Uterus (tissue), 2 donors: Measurements from ENCODE around the gene MAD1L1.

Source experiments
- POLR2A ChIP-seq, 2 donors: fragments of 450-650 bp; IDR thresholded peaks; one replicate each; pipeline ENCODE4 v1.6.1; 2016; ENCODE audit warnings: antibody characterized with exemption in 2 of 2, mild to moderate bottlenecking in 1 of 2, moderate library complexity in 1 of 2
- TF ChIP-seq, protein P1 (sequence below), 4 experiments: fragments of 200-600 bp in 2 of 4; fragments of 450-650 bp in 2 of 4; sonication (generic) in 2 of 4; IDR thresholded peaks; one replicate each; pipeline ENCODE4 v1.5.1; 2016 to 2019; ENCODE audit warnings: antibody characterized with exemption in 4 of 4, mild to moderate bottlenecking in 2 of 4, moderate library complexity in 1 of 4

DNA sequence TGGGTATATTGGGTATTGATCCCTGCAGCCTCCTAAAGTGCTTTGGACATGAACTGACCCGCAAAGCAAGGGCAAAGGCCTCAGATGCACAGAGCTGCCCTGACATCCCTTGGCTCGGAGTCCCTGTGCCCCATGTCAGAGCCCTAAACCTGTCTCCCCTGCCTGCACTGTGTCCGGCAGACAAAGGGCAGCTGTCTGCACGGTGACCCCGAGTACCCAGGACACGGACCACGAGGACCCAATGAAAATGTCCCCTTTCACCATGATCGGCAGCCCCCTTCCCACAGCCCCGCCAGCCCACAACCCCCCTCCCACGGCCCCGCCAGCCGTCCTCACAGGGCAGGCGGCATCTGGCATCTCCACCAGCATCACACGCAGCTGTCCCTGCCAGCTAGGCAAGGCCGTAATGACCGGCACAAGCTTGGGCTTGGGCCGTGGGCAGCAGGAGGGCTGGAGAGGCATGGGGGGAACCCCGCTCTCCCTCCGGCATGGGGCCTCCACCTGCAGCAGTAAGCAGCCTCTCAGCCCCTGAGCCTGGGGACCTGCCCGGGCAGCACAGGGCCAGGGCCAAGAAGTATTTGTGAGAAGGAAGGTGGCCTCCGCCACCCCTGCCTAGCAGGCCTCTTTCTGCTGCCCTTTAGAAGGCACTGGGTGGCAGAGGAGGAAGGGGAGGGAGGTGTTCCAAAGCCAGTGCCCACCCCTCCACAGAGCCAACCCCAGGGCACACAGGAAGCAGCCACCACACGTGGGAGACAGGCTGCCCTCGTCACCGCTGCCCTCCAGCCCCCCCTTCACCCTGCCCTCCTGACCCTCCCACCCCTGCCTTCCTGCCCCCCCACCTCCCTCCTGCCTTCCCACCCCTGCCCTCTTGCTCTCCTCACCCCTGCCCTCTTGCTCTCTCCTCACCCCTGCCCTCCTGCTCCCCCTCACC is 19.4 kb upstream of the MAD1L1 start:
- TF ChIP-seq, protein P1, sequence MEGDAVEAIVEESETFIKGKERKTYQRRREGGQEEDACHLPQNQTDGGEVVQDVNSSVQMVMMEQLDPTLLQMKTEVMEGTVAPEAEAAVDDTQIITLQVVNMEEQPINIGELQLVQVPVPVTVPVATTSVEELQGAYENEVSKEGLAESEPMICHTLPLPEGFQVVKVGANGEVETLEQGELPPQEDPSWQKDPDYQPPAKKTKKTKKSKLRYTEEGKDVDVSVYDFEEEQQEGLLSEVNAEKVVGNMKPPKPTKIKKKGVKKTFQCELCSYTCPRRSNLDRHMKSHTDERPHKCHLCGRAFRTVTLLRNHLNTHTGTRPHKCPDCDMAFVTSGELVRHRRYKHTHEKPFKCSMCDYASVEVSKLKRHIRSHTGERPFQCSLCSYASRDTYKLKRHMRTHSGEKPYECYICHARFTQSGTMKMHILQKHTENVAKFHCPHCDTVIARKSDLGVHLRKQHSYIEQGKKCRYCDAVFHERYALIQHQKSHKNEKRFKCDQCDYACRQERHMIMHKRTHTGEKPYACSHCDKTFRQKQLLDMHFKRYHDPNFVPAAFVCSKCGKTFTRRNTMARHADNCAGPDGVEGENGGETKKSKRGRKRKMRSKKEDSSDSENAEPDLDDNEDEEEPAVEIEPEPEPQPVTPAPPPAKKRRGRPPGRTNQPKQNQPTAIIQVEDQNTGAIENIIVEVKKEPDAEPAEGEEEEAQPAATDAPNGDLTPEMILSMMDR (IDR thresholded peaks at IDR 0.05) = no peak
- no peak for TF ChIP-seq POLR2A (IDR thresholded peaks at IDR 0.05)
